Ammon's horn (tissue), 1 donor: ENCODE measurements around the gene KRTAP10-10.
"Not testable (repeated sequence)": the region's sequence is repeated elsewhere in the genome, so short reads cannot be mapped to it uniquely, and the experiment has no call there.

Source experiments
- DNase-seq: peaks from one replicate; pipeline ENCODE4 v3.0.0-alpha.2; 2016; ENCODE audit warnings: low spot score

Gene KRTAP10-10

DNA sequence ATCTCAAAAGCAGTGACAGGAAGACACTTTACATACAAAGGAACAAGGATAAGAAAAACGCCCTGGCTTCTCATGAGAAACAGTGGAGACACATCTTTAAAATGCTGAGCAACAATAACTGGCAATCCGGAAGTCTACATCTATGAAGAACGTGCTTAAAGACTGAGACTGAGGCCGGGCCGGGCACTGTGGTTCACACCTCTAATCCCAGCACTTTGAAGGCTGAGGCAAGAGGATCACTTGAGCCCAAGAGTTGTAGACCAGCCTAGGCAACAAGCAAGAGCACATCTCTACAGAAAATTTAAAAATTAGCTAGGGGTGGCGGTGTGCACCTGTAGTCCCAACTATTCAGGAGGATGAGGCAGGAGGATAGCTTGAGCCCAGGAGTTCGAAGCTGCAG lies 46.9 kb downstream of the KRTAP10-10 start:
- DNase-seq = no peak

DNA sequence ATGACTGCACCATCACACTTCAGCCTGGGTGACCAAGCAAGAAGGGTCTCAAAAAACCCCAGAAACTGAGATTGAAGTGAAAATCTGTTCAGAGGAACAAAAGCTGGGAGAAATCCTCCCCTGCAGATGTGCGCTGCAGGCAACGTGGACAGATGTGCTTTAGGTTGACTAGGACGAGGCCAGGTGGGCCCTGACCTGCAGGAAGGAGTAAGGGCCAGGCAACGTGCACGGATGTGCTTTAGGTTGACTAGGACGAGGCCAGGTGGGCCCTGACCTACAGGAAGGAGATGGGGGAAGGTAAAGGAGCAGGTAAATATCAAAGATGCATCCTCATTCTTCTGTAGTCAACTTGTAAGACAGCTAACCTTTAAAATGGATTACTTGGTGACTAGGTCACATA lies 47.3 kb downstream of the KRTAP10-10 start:
- no peak for DNase-seq

DNA sequence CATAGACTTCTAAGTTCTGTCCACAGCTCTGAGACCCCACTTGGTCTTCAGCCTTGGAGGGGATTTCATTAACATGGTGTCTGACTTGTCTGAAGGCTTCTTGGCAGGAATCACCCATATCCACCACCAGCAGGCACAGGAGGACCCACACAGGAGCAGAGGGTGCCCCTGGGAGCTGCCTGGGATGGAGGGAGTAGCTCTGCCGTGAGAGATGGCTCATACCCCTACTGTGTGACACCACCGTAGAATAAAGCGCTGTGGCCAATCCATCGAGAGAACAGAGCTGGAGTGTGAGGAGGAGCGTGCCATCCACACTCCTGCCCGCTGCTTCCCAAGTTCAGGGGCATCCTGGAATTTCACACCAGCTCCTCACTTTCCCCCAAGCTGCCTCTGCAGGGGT lies 47.9 kb downstream of the KRTAP10-10 start:
- not testable (repeated sequence) for DNase-seq

DNA sequence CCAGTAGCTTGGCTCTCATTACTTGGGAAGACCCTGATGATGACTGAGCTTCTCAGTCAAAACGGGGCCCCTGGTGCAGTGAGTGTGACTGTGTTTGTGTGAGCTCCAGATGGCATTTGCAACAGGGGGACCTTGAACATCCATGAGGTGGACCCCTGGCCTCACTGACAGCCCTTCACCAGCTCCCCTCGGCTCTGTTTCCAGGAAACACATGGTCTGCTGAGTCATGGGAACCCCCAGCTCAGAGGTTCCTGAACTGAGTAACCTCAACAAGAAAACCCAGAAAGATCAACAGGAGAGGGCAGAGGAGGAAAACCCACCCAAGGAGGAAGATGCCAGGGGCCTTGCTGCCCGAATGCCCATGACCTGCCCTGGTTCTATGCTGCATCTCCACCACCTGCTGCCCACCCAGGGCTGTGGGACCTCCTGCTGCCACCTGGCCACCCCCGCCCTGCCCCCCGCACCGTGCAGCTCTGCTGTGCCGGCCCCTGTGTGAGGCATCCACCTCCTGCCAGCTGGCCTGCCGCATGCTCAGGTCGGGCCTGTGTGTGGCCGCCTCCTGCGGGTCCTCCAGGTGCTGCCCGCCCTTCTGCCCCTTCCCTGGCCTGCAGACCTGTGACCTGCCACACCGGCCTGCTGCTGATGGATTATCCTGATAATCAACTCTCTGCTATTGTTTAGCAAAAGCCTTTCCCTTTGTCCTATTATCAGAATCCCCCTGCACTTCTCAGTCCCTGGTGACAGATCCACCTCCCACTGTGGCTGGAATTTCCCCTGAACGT lies 49.0 kb downstream of the KRTAP10-10 start:
- DNase-seq = no peak

DNA sequence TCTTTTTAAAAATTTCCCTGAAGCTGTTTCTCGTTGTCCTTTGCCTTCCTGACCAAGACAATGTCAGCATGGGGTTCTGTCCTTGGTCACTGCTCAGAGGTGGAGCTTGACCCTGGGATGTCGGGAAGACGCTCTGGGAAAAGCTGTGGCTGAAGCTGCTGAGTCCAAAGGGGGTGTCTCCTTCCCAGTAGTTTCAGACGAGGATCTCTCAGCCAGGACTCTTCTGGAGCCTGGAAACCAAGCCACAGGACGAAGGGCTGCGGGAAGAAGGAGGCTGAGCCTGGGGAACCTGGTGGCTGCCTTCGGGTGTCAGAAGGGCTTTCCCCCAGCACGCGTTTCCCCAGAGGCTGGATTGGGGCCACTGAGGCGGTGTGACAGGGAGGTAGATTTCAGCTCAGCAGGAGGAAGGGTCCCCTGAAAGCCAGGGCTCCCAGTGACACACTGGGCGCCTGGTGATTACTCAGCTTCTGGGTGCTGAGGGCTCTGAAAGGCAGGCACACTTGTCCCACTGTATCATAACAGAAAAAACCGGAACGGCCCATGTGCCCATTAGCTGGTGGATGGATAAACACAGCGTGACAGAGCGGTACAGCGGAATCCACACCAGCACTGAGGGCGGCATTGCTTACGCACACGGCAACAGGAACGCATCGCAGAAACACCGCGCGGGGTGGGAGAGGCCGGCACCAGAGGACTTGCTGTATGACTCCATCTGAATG lies 49.8 kb downstream of the KRTAP10-10 start:
- no peak for DNase-seq

DNA sequence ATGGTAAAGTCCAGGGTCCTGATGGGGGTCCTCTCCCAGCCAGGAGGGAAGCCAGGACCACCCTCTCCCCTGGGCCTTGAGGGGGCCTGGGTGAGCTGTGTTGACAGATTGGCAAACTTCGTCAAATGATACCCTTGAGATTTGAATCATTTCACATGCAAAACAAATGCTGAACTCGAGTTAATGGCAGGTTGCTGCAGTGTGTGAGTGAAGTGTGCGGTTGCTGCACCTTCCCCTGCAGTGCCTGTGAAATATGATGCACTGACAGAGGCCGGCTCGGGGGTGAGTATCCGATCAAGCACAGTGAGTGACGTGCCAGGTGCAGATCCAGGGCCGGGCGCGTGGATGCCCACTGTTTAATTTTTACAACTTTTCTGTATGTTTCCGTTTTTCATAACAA lies 50.5 kb downstream of the KRTAP10-10 start:
- DNase-seq = no peak
